ENCODE results near the gene MZT2A.

- no peak for TF ChIP-seq EZH2 (IDR thresholded peaks at IDR 0.05)
- no peak for TF ChIP-seq CTCF (IDR thresholded peaks at IDR 0.05)
- TF ChIP-seq EZH2phosphoT487 (IDR thresholded peaks at IDR 0.05) = no peak
These were observed 46.3 kb downstream of the MZT2A start for GRCh38 chr2:131445896-131446295.
